Mesenteric fat pad (tissue), 1 donor: ENCODE results near the gene WNT11. TPM values are rescaled to one million over a fixed set of nuclear protein-coding genes. Genes with fewer than 3 reads are reported as not detected.

Experiments
- DNase-seq: peaks from one replicate; pipeline ENCODE4 v3.0.0-alpha.2; 2020; ENCODE audit warnings: low spot score
- total RNA-seq: library from RNA; stranded (reverse); fragmentation: NEBNext Ultra II Directional; extraction: Animal tissue kit (Norgen Biotek cat#: 25700); gene quantifications from one replicate; pipeline ENCODE4 v1.2.1, GENCODE V29; 2021
- donor health status: DM: yes; HTN: yes; CAD: no.

The WNT11 gene
- total RNA-seq, 1 donor from 2014 or later, result 34.1 TPM

DNA sequence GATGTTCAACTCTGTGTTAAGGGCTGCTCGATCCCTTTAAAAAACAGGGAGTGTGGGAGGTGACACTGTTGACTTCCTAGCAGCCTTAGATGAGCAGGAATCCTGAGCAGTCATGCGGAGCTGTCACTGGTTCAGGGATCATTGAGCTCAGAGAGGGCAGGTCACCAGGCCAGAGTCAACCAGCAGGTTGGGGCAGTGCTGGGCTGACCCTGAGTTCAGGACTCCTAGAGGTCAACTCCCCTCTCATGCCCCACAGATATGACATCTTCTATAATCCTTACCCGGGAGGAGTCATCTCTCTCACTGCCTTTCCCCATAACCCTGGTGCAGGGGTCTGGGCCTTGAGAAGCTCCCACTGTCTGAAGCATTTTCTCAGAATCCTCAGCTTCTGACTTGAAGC is 12.9 kb upstream of the WNT11 start:
- DNase-seq, result no peak

DNA sequence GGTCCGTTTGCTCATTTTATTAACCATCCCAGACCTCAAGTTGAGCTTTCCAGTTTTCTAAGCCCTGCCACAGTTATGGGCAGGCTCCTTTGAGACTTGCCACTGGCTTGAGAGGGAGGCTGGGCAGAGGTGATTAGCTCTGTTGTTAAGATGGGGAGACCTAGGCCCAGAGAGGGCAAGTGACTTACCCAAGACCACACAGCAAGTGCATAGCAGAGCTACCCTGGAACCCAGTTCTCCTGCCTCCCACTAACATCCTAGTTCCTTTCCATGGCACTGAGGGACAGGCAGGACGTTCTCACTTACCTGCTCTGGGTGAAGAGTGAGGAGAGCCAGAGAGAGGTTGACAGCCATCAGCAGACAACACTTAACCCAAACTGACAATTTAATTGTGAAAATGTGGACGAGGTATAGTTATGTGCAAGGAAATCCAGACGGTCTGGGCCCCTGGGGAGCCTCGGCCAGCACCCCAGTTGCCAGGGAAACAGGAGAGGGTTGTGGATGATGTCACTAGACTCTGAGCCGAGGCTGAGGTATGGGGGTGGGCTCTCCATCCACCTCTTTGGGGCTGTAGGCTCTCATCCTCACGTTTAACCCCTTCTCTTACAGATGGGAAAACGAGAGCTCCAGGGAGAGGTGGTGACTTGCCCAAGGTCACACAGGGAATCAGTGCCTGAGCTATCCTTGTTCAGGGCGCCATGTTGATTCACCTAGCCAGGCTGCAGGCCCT is 12.3 kb upstream of the WNT11 start:
- no peak for DNase-seq

DNA sequence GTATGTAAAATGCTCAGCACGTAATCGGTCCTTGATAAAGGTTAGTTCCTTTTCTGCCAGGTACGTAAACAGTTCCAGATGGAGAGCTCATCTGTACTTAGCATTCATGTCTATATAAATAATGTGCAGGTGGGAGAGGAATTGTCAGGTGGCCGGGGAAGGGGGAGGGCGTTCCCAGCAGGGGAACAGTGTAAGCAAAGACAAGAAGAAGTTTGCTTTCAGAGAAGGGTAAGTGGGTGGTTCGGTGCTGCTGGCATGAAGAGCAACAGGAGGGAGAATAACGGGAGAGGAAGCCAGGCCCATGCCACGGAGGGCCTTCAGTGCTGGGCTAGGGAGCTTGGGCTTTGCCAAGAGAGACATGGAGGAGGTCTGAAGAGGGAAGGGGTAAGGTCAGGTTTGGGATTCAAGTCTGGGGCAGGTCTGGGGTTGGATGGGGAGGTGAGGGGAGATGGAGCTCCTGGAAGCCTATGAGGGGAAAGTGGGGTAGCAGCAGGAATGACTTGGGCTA is 11.4 kb upstream of the WNT11 start:
- DNase-seq, result no peak

DNA sequence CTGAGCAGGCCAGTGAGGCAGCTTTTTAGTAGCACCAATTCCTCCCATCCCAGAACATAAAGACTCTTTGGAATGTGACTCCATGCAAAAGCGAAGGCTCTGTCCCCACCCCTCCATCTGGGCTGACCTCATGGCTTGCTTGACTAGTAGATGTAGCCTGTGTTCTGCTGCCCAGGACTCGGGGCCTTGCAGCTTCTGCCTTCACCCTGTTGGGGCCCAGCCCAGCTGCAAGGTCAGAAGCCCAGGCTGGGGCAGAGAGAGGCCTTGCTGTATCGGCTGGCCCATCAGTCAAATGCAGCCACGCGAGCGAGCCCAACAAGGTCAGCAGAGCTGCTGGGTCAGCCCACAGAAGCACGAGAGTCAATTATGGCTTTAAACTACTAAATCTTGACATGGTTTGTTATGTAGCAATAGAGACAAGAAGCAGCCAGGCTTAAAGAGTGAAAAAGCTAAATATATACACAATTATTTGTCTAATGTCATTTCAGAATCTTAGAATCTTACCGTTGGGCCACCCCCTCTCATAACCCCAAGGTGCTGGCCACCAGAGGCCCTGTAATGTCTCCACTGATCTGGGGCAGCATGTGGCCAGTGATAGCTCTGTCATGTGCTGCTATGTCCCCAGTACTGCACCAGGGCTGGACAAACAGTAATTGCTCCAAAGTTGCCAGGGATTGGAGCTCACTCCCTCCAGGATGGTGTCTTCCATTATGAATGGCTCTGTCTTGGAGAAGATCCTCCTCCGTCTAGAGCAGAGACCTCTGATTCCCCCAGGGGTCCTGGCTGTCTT is 10.4 kb upstream of the WNT11 start:
- DNase-seq, result no peak

DNA sequence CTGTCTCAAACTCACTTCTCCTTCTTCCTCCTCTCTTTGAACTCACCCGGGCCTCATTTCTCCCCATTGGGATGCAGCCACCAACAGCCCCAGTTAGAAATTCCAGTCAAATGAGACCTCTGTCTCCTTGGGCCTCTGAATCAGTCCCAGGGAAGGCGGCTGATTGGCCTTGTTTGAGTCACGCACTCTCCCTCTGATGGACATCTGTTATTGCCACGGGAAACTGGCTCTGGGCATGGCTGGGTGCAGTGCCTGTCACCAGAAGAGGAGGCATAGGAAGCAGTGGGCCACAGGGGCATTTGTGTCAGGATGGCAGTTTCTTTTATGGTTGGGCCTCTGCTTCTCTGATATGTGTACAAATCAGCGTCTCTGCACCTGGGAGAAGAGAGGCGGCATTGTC is 9.6 kb upstream of the WNT11 start:
- no peak for DNase-seq

DNA sequence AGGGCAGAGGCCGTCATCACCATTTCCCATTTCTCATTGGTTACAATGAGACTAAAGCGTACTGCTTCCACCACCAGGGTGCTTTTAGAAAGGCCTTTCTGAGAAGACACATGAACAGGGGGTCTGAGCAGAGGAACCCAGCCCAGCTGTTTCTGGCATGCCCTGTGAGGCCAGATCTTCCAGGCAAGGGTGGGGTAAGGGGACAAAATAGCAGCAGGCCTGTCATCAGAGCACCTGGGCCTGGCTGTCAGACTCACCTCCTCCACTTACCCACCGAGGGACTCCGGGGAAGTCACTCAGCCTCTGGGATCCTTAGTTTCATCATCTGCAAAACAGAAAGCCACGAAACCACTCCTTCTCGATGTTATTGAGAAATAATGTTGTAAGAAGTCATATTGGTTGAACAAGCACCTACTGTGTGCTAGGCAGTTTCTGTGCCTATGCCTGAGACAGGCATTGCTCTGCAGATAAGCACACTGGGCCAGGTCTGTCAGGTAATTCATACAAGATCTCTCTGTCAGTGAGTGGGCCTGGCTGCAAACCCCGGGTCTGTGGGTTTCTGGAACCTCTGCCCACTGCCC is 8.8 kb upstream of the WNT11 start:
- DNase-seq, result no peak

DNA sequence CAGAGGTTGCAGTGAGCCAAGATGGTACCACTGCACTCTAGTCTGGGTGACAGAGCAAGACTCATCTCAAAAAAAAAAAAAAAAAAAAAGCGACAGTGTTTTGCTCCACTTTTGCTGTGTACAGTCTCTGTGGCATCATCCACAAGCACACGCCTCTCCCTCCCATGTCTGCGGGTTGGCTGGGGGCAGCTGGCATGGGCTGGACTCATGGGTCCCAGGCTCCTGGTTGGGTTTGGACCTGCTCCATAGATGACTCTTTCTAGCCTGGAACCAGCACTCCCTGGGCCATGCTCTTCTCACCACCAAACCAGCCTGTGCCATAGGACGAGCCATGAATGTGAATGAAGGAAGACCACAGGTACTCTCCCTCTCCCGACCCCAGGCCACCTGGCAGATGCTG is 7.9 kb upstream of the WNT11 start:
- no peak for DNase-seq

DNA sequence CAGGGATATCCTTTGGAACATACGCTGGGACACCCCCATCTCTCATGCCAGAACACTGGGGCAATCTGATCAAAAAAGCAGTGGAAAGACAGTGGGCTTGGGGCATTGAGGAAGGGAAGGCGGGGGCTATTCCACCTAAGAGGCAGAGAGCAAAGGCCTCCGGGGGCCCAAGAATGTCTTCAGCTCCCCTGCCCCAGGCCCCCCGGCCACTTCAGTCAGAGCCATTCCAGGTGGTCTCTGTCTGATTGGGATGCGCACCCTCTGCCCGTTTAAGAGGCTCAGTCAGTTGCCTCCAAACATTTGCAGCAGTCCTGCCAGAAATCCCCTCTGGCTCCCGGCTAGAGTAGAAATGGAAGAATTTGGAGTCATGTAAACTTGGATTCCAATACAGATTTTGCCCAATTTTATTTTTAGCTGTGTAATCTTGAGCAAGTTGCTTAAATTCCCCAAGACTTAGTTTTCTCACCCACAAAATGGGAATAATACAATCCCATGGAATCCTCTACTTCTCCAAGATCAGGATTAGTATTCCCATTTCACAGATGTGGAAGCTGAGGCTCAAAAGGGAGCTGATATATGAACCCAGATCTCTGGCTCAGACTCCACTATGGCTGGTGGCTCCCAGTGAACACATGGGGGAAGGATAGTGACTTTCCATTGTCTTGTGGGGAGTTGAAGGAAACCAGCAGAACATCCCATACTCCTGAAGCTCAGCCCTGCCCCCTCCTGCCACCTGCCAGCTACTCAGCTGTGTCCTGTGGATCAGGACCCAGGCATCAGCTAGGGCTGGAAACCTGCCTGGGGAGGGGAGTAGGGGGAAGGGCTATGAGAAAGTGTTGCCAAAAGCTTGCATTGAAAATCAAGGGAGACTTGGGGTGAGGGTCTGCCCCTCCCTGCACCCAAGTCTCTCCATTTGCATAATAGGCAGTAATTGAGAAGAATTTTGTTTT is 6.1 kb upstream of the WNT11 start:
- no peak for DNase-seq

DNA sequence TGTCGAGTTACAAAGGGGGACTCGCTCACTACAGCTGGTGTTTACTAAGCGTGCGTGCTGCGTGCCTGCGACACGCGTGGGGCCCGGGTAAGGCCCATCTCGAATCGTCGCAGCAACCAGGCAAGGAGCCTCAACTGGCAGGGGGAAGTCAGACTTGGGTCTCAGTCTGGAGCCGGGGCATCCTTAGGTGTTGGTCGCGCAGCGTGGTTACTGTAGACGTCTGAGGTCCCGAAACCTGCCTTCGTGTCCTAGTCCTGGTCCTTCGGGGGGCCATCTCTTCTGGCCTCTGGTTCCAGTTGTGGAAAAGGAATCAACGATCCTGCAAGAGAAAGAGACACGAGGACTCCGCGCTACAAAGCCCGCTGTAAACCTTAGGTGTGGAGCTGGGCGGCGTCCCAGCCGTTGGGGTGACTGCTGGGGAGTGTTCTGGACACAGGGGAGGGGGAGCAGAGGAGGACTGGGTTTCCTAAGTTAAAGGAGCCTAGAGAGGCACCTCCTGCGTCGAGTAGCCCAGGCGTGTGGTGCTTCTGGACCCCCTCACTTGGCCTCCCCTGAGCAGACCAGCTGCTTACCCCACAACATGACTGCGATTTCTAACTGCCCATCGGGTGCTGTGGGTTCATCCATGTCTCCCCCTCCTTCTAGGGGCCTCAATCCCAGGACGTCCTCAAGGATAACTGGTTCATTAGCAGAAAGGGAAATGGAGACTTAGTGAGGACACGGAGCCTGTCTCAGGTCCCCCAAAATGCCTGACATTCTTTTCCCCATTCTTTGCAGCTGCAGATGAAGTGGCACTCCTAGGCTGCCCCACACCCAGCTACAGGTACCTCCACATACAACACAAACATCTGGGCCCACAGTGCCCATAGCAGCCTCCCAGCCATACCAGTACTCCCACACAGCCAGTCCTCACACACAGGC is 4.9 kb upstream of the WNT11 start:
- no peak for DNase-seq

DNA sequence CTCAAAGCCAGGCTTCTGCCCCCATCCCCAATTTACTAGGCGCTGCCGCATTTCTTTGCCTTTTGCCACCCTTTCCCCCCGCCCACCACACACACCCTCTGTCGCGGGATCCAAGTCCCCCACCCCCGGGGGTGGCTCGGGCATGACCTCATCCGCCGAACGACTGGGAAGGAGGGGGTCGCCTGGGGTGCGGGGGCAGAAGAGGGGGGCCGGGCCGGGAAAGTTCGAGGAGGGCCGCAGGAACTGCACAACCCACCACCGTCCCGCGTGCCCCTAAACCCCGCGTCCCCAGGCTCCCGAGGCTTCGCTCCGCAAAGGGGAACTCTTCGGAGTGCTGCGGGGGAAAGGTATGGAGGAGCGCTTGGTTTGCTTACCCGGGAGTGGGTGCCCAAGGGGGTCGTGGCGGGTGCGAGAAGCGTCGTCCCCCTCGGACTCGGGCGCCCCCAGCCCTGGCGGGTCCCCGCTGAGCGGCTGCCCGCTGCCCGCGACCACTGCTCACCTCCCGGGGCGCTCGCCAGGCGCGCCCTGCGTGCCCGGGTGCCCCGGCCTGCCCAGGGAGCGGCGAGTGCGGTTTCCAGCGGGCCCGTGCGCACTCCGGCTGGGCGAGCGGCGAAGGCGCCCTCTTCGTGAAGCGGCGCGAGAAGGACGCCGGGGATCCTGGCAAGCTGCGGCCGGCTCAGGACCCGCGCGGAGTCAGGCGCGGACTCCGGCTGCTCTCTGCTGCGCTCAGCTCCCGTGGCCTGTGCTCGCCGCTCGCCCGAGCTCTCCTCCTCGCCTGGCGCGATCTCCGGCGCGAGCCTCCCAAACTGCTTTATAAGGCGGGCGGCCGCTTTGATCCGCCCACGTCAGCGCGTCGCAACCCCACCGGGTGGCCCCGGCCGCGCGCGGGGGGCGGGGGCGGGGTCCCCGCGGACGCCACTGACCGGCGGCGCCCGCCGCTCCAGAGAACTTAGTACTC is 4.0 kb upstream of the WNT11 start:
- no peak for DNase-seq

DNA sequence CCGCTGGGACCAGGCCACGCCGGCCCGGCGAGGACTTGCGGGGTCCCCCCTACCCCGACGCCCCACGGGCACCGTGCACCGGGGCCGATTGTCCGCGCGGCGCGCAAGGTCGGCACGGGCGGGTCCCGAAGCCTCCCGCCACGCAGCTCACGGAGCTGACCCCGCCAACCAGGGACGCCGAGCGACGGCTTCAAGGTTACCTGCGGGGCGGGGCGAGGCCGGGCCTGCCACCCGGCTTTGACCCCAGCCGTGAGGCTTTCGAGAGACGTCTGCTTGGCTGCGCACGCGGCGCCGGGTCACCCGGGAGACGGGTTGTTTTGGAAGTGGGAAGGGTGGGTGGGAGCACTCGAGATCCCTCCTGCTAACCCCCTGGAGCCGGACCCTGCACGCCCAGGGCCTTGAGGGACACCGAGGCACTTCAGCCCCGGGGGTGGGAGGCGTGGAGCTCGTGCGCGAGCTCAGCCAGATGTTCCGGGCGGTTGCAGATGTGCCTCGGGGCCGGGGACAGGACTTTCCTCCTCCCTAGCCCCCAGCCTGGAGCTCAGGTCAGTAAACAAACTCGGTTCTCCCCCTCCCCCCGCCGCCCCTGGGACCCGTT is 3.2 kb upstream of the WNT11 start:
- no peak for DNase-seq

DNA sequence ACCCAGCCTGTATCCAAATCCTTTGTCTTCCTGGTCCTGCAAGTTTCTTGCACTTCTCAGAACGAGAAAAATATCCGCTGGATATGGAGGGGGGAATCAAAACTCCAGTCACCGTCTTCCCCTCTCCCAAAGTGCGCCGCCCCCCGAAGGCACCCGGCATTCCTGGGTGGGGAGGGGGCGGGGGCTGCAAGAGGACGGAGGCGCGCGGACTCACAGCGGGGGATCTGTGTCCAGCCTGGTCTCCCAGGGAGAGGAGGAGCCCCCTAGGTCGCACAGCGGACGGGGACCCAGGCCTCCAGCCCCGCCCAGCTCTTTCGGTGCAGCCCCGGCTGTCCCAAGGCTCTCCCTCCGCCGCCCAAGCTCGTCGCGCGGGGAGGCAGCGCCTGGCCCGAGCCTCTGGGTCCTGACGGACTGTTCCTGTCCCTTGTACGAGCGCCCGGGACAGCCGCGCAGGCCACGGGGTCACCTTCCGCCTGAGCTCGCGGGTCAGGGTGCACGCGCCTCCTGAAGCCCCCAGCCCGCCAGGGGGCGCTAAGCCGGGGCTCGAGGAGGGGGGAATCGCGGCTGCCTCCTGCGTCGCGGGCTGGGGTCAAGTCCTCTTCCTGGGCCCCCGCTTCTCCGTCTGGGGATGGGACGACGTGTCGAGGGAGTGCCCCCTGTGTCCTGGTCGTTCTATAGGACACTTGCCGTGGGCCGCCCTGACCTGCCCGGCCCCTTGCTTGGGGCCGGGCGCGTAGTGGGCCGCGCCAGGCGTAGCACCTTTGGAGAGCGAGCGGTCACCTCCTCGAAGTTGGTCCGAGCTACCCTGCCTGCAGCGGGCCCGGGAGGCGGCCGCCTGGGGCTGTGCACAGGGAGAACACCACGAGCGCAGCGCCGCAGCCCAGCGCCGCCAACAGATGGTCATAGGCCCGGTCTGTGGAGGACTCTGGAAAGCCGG is 2.4 kb upstream of the WNT11 start:
- peak; percentile 94 for DNase-seq

DNA sequence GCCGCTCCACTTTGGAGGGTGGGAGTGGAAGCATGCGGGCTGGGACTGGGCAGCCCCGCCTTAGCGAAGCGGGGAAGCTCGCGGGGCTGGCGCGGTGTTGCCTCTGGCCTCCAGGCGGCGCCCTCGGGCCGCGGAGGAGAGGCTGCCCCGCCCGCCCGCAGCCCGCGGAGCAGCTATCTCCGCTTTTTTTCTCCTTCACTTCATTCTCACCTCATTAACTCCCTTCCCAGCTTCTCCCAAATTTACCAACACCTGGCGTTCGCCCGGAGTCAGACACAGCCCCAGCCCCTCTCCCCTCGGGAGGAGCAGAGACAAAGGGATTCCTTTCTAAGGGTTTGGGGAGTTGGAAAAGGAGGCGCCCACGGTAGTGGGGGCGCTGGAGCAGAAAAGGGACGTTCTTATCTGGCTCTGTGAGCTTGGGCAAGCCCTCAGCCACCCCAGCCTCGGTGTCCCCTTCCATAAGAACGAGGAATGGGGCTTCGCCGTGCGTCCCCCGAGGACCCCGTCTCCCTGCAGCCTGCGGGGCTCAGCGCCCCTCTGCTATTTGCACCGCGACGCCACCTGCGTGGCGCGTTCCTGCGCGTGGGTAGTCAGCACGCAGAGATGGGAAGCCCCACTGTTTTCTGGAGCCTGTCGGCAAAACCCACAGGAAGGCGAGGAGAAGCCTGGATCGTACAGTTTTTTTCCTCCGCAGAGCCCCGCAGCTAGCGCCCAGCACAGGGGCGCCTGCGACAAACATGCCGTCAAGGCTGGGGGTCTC is 1.5 kb upstream of the WNT11 start:
- no peak for DNase-seq

DNA sequence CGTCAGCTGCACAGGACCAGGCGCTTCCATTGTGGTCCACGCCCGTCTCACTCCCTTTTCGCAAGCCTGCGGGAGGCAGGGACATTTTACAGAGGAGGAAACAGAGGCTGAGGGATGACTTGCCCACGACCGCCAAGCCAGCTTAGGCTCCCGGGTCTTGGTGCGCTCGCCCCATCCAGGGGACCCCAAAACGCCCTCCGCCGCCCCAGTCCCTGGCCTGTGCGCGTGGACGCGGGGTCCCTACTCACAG is 300 bp downstream of the WNT11 start:
- no peak for DNase-seq

DNA sequence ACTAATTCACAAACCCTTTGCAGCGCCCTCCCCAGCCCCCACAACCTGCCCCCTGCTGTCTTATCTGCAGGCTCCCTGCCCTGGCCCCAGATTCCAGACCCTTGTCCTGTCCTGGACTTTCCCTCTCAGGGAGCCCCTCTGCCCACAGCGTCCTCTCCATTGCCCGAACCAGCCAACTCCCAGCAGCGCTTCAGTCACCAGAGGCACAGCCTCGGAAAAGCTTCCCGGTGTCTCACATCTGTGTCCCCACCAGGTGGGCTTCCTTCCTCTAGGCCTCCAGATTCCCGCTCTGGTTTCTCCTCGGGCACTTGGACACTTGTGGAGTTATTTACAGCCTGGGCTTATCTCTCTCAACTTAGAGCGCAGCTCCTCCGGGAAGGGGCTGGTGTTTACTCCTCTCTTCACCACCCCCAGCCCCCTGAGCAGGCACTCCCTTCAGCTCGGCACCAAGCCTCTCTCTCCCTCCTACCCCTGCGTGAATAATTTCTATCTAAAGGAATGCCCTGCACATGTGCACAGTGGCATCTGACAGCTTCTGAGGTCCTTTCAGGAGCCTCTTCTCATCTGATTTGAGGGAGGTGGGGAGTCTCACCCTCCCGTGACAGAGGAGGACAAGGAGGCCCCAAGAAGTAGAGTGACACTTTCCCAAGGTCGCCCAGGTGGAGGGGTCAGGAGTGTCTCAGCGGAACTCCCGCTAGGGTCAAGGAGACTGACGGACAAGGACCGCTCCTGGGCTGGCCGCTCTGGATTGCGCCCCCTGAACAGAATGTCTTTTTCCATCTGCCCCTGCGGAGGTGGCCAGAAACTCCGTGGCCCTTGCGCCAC is 838 bp downstream of the WNT11 start:
- no peak for DNase-seq

DNA sequence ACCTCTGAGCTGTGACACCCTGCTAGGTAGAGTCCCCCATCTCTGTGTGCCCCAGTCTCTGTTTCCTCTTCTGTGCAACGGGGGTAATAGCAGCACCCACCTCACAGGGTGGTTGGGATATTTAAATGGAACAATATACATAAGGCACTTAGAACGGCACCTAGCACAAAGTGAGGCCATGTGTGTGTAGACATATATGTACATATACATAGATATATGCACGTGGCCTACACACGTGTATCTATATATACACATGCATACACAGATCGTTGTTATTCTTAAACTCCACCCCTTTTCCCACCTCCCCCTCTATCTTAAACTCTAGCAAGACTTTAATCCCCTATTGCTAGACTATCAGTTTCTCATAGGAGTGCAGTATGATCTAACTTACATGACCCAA is 2.4 kb downstream of the WNT11 start:
- DNase-seq, result no peak
